Erythroblast (primary cell): ENCODE measurements around the gene DNAJB8.

ENCODE experiments used
- DNase-seq, 2 experiments: peaks; one replicate each; lab custom pipeline; 2025; lab: John Stamatoyannopoulos, UW
- GATA1 ChIP-seq: IDR thresholded peaks from 2 replicates; pipeline ENCODE4 v1.6.1; 2011; ENCODE audit warnings: low read depth, mild to moderate bottlenecking, control low read depth, low read length, moderate library complexity
- POLR2A ChIP-seq: IDR thresholded peaks from 2 replicates; pipeline ENCODE4 v1.6.1; 2011; ENCODE audit warnings: mild to moderate bottlenecking, low read length

The DNAJB8 gene

DNA sequence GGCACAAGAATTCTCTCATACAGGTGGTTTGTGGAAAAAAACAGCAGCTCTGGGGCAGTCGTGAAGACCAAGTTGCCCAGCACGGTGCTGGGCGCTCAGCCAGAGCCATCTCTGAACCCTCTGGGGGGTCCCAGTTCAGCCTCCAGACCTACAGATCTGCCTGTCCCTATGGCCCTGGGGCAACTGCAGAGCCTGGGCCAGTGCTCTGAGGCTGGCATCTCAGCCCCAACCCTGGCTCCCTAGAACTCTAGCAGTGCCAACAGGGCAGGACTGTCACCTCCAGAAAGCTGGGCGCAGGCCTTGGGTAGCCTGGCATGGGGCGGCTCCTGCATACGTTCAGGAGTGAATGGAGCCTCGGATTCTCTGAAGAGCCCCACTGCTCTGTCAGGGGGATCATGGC lies 44.7 kb downstream of the DNAJB8 start:
- no peak for DNase-seq
- TF ChIP-seq POLR2A (no peak), GATA1 (no peak)

DNA sequence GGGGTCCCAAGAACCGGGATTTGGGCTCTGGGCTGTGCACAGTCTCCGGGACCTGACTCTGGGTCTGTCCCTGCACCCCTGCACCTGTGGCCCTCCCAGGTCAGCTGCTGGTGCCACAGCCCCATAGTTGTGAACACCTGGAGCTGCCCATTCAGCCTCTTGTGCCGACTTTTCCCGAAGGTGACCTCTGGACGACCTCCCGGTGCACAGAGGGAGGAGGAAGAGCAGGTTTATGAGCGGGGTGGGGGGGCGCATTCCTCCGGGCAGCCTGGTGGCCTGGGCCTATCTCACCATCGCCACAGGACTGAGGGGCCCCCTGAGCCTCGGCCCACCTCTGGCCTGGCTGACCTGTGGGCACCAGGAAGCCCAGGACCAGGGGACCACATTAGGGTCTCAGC lies 45.3 kb downstream of the DNAJB8 start:
- no peak for DNase-seq
- TF ChIP-seq GATA1 (no peak), POLR2A (no peak)

DNA sequence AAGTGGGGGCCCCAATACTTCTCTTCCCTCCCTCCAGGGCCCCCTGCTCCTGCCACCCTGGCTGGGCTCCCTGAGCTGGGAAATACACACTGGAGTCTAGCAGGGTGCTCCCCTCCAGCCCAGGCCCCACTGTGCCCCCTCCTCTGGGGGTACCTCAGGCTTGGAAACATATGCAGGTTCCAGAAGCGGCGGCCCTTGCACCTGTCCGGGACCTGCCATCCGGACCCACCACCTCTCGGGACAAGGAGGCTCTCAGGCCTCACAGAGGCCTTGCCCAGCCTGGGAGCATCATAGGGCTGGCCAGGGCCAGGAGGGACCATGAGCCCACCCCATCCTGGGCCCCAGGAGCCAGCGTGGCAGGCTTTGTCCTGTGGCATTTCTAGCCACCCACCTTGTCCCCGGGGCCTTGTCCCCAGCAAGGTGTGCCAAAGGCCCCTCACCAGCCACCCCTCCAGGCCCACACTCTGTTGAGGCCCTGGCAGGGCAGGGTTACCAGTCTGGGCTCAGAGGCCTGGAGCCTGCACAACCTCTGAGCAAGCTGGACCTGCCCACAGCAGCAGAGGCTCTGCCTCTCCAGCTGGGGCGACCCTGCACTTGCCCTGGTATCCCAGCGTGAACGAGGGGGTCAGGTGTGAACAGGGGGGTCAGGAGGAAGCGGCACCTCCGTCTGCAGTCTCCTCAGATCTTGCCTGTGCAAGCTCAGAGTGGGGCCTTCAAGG lies 45.8 kb downstream of the DNAJB8 start:
- DNase-seq: no peak
- no peak for TF ChIP-seq GATA1
- no peak for TF ChIP-seq POLR2A

DNA sequence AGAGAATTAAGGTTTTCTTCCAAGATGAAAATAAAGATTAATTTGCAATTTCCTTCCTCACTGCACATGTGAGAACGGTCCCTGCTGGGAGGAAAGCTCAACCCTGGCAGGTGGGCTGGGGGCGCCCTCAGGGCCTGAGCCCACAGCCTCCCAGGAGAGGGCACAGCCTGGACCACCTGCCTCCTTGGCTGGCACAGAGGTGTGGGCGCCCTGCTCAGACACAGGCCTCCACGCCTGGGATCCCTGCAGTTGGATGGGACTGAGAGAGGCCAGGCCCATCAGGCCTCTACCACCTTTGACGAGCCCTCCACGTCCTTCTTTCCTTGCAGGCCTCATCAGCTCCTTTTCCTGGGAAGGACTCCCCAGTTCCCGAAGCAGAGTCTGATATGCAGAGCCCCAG lies 46.4 kb downstream of the DNAJB8 start:
- DNase-seq: no peak
- TF ChIP-seq GATA1 (no peak), POLR2A (no peak)

DNA sequence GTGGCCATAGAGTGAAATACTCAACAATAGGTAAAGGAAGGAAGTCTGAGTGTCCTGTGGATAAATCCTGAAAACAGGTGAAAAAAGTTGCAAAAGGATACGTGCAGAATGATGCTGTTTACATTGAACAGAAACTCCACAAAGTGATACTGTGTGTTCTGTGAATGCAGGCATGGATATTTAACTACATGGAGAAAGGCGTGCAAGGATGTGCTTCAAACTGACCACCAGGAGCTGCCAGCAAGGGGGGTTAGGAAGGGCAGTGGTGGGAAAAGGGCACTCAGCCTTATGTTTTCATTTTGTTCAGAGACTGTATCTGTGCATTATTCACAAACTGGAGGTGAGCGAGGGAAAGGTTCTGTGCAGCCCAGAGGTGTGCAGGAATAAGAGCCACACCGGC lies 47.4 kb downstream of the DNAJB8 start:
- DNase-seq: no peak
- no peak for TF ChIP-seq POLR2A
- no peak for TF ChIP-seq GATA1

DNA sequence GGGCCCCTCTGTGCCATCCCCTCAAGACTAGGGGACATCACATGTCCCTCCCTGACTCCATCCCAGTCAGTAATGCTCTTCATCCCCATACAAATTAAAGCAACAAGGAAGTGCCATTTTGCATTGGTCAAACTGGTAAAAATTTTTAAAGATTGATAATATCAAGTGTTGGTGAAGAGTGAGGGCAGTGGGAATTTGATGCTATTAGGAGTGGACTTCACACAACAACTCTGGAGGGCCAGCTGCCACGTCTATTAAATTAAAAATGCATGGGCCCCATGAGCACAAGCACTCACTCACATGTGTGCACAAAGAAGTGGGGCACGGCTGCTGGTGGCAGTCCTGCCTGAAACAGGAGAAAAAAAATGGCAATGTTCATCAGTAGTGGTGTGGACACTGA lies 47.8 kb downstream of the DNAJB8 start:
- DNase-seq: no peak
- TF ChIP-seq POLR2A (no peak), GATA1 (no peak)

DNA sequence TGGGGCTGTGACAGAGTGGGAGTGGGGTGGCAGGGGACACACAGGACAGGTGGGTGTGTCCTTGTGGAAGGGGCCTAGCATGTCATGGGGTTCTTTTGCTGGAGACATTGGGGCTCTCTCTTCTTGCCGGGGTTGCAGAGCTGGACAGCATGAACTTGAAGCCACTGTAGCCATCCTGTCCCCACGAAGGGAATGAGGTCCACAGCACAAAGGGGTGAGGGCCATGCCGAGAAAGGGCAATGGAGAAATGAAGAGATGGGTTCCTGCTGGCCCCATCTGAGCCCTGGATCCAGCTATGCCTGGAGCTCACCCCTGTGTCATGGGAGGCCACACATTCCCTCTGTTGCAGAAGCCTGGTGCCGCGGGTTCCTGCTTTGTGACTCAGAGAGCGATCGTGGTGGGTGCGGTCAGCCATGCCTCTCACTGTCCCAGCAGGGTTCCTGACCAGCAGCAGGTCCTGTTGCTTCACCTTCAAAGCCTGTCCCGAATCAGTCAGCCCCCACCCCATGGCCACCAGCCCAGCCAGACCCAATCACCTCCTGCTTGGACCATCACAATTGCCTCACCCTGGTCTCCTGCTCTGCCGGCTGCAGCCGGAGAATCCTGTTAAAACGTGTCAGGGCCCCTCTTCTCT lies 50.0 kb downstream of the DNAJB8 start:
- peak; percentile 73 to 80 for DNase-seq
- TF ChIP-seq GATA1 (no peak), POLR2A (peak; percentile 31)

DNA sequence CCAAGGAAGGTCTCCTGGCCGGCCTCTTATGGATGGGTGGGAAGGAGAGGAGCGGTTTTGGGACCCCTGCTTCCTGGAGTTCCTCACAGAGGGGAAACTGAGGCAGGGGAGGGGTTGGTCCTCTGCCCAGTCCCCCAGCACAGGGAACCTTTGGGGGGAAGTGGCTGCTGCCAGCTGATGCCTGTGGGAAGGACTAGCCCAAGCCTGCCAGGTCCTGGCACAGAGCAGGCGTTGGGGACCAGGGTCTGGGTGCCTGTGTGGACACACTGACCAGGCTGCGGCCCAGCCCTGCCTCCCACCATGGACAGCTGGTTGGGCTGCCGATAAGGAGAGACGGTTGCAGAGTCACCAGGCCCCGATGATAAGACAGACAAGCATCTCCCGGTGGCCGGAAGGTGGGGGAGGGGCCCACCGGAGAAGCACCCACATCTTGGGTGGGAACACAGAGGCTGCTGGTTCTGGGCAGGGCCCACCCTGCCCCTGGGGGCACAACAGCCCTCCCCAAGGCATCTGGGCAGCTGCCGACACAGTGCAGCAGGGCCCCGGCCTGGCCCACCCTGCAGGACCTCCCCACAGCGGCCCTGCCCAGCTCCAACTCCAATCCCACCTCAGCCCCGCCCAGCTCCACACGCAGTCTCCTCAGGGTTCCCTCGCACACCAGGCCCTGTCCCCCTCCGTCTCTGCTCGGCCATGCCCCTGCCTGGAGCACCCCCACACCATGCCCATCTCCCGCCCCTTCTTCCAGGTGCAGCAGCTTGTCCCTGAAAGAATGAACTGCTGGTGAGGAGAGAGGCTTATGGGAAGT lies 50.7 kb downstream of the DNAJB8 start:
- DNase-seq: peak; percentile 82 to 92
- TF ChIP-seq POLR2A (no peak), GATA1 (peak; percentile 45)

DNA sequence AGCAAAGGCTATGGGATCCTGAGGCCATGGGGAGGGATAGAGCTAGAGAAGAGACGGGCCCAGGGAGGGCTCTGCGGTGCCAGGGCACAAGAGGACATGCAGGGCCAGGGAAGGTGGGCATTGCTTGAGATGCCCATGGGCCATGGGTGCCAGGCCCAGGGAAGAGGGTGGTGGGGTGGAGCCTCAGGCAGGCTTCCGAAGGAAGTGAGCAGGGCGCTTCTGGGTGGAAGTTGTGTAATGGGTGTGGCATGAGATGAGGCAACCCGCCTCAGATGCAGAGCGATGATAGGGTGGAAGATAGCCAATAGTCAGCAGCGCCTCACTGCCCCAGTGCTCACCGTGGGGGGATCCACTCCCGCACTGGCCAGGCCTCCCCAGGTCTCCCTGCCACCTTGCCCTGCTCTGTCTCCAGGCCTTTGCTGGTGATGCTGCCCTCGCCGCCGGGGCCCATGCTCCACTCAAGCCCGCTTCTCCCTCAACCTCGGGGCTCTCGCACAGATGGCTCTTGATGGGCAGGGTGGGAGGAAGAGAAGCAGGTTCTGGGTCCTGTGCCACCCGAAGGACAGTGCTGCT lies 51.4 kb downstream of the DNAJB8 start:
- peak; percentile 93 to 96 for DNase-seq
- TF ChIP-seq GATA1 (no peak), POLR2A (peak; percentile 71)

DNA sequence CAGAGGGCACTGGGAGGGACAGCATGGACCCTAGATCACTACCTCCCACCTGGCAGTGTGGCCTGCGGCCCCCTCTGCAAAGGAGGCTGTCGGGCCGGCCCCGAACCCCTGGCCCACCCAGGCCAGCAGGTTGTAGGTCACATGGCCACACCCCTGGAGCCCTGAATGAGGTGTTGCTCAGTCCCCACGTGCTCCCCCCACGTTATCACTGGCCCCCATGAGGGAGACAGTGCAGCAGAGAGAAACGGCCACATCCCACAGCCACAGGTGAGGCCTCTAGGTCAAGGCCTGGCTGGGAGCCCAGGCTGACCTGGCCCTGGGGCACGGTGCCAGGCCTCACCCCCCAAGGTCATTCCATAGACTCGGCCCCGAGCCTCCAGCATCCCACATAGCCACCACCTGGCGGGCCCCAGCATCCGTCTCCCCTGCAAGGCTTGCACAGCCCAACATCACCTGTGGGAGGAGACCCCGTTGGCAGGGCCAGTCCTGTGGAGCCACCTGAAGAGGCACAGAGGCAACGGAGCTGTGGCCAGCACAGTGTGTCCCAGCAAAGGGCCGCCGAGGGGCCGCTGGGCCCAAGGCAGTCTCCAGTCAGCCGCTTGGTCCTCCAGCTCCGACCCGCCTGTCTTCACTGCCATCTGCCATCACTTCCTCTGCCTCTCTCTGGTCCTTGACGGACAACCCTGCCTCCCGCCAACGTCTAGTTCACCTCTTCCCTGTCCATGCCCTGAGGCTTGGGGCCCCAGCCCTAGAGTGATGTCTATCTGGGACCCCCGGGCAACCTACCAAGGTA lies 53.1 kb downstream of the DNAJB8 start:
- TF ChIP-seq POLR2A (no peak), GATA1 (no peak)
- DNase-seq: peak; percentile 23 to 29

DNA sequence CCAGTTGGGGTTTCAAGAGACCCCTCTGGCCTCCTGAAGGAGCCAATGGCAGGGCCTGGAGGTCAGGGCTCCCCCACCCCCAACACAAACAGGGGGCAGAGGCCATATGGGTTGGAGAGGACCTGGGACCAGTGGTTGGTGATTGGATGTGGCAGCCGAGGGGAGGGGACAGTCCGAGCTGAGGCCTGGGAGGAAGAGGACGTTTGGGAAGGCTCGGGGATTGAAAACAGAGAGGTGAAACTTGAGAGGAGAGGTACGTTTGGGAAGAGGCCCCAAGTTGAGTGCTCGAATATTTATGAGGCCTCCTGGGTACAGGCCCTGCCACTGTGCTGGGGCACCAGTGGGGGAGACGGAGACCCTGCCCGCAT lies 53.7 kb downstream of the DNAJB8 start:
- TF ChIP-seq POLR2A (no peak), GATA1 (no peak)
- peak in 1 of 2 experiments; percentile 48 for DNase-seq
